K562 (cell line): ENCODE data around the gene STIM1.

ENCODE experiments used
- MTF1 ChIP-seq: fragments of 250-450 bp; sonication (Bioruptor Pico); IDR thresholded peaks from 2 replicates; pipeline ENCODE4 v1.9.0; 2021; ENCODE audit warnings: moderate library complexity, mild to moderate bottlenecking, inconsistent platforms, borderline replicate concordance
- NFXL1 ChIP-seq: fragments of 450-650 bp; formaldehyde crosslinking; IDR thresholded peaks from 2 replicates; pipeline ENCODE4 v1.4.0; 2021; ENCODE audit warnings: mild to moderate bottlenecking
- PHB2 ChIP-seq: fragments of 450-650 bp; IDR thresholded peaks from 2 replicates; pipeline ENCODE4 v1.6.1; 2017; ENCODE audit warnings: low read depth
- SMARCE1 ChIP-seq: fragments of 450-650 bp; IDR thresholded peaks from 2 replicates; pipeline ENCODE4 v1.7.1; 2016; ENCODE audit warnings: mild to moderate bottlenecking
- TF ChIP-seq, protein P1 (sequence below), 3 experiments: IDR thresholded peaks in 2 of 3; conservative IDR thresholded peaks in 1 of 3; 2 replicates each; pipeline ENCODE4 v1.5.1; 2011 to 2012; ENCODE audit warnings: low read length in 3 of 3, mild to moderate bottlenecking in 3 of 3, control low read depth in 2 of 3, improper control_type of control experiment in 1 of 3, inconsistent platforms in 1 of 3, low read depth in 1 of 3, mixed read lengths in 1 of 3, moderate library complexity in 1 of 3; ENCODE audit not compliant: insufficient read depth in 2 of 3

DNA sequence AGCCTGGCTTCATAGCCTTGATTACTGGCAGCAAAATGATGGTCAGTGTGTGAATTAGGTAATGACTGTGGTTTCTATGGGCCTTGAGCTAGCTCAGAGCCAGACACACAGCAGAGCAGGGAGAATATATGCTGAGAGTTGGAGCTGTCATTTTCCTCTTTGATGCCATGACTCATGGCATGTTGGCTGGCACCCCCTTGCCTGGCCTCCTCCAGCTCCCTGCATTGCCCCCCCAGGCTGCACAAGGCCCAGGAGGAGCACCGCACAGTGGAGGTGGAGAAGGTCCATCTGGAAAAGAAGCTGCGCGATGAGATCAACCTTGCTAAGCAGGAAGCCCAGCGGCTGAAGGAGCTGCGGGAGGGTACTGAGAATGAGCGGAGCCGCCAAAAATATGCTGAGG lies 218.8 kb downstream of the STIM1 start:
- no peak for TF ChIP-seq MTF1 (CRISPR knock-in tag)
- TF ChIP-seq, protein P1, sequence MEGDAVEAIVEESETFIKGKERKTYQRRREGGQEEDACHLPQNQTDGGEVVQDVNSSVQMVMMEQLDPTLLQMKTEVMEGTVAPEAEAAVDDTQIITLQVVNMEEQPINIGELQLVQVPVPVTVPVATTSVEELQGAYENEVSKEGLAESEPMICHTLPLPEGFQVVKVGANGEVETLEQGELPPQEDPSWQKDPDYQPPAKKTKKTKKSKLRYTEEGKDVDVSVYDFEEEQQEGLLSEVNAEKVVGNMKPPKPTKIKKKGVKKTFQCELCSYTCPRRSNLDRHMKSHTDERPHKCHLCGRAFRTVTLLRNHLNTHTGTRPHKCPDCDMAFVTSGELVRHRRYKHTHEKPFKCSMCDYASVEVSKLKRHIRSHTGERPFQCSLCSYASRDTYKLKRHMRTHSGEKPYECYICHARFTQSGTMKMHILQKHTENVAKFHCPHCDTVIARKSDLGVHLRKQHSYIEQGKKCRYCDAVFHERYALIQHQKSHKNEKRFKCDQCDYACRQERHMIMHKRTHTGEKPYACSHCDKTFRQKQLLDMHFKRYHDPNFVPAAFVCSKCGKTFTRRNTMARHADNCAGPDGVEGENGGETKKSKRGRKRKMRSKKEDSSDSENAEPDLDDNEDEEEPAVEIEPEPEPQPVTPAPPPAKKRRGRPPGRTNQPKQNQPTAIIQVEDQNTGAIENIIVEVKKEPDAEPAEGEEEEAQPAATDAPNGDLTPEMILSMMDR (IDR thresholded peaks at IDR 0.05 in 2 of 3, conservative IDR thresholded peaks at IDR 0.05 in 1 of 3; ENCODE audit: insufficient read depth in 2 of 3, low read depth in 1 of 3, low read length in 3 of 3), result no peak
- no peak for TF ChIP-seq NFXL1 (CRISPR knock-in tag)
- no peak for TF ChIP-seq PHB2
- no peak for TF ChIP-seq SMARCE1
